Measurements from ENCODE around the gene UBXN11. TPM values are rescaled to one million over a fixed set of nuclear protein-coding genes. Genes with fewer than 3 reads are reported as not detected.

The UBXN11 gene
- polyA plus RNA-seq, 1 donor from 2014 or later, result 18.5 TPM

DNA sequence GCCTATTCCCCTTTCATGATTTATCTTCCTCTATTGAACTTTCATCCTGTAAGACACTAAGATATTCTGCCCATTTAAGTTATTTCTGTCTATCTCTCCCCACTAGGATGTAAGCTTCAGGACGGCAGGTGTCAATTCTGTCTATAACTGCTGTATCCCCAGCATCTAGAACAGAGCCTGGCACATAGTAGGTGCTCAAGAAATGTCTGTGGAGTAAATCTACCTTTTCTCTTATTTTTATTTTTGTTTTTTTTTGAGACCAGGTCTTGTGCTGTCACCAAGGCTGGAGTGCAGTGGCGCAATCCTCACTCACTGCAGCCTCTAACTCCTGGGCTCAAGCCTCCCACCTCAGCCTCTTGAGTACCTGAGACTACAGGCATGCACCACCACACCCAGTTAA lies 16.9 kb upstream of the UBXN11 start:
- H3K9ac ChIP-seq (ENCODE audit: low read length), result no peak overlapping the region
- no peaks in the 10 kb centered on the region for H3F3A ChIP-seq (ENCODE audit: insufficient read depth, low read length, poor library complexity, severe bottlenecking)
- no peaks in the 10 kb centered on the region for H4K20me1 ChIP-seq (ENCODE audit: insufficient read depth)
- no peak overlapping the region for H2AFZ ChIP-seq (ENCODE audit: low read depth, low read length)
- H3K9me2 ChIP-seq (ENCODE audit: insufficient read depth, low read length), result no peaks in the 10 kb centered on the region
- no peak overlapping the region for H3K4me2 ChIP-seq (ENCODE audit: low read length)
- TF ChIP-seq EZH2 (IDR thresholded peaks at IDR 0.05; ENCODE audit: borderline replicate concordance, insufficient read depth, low read length, poor library complexity, severe bottlenecking) (no peak), SMC3 (conservative IDR thresholded peaks at IDR 0.05; ENCODE audit: poor library complexity) (no peak), TAF1 (IDR thresholded peaks at IDR 0.05; ENCODE audit: low read depth) (no peak), MXI1 (conservative IDR thresholded peaks at IDR 0.05; ENCODE audit: poor library complexity, severe bottlenecking) (no peak), EP300 (conservative IDR thresholded peaks at IDR 0.05; ENCODE audit: poor library complexity, severe bottlenecking) (no peak), RAD21 (conservative IDR thresholded peaks at IDR 0.05) (no peak), POLR2AphosphoS5 (IDR thresholded peaks at IDR 0.05) (no peak)
- TF ChIP-seq, protein P1, sequence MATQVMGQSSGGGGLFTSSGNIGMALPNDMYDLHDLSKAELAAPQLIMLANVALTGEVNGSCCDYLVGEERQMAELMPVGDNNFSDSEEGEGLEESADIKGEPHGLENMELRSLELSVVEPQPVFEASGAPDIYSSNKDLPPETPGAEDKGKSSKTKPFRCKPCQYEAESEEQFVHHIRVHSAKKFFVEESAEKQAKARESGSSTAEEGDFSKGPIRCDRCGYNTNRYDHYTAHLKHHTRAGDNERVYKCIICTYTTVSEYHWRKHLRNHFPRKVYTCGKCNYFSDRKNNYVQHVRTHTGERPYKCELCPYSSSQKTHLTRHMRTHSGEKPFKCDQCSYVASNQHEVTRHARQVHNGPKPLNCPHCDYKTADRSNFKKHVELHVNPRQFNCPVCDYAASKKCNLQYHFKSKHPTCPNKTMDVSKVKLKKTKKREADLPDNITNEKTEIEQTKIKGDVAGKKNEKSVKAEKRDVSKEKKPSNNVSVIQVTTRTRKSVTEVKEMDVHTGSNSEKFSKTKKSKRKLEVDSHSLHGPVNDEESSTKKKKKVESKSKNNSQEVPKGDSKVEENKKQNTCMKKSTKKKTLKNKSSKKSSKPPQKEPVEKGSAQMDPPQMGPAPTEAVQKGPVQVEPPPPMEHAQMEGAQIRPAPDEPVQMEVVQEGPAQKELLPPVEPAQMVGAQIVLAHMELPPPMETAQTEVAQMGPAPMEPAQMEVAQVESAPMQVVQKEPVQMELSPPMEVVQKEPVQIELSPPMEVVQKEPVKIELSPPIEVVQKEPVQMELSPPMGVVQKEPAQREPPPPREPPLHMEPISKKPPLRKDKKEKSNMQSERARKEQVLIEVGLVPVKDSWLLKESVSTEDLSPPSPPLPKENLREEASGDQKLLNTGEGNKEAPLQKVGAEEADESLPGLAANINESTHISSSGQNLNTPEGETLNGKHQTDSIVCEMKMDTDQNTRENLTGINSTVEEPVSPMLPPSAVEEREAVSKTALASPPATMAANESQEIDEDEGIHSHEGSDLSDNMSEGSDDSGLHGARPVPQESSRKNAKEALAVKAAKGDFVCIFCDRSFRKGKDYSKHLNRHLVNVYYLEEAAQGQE (IDR thresholded peaks at IDR 0.05; ENCODE audit: borderline replicate concordance), result no peak
- TF ChIP-seq, protein P2, sequence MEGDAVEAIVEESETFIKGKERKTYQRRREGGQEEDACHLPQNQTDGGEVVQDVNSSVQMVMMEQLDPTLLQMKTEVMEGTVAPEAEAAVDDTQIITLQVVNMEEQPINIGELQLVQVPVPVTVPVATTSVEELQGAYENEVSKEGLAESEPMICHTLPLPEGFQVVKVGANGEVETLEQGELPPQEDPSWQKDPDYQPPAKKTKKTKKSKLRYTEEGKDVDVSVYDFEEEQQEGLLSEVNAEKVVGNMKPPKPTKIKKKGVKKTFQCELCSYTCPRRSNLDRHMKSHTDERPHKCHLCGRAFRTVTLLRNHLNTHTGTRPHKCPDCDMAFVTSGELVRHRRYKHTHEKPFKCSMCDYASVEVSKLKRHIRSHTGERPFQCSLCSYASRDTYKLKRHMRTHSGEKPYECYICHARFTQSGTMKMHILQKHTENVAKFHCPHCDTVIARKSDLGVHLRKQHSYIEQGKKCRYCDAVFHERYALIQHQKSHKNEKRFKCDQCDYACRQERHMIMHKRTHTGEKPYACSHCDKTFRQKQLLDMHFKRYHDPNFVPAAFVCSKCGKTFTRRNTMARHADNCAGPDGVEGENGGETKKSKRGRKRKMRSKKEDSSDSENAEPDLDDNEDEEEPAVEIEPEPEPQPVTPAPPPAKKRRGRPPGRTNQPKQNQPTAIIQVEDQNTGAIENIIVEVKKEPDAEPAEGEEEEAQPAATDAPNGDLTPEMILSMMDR (IDR thresholded peaks at IDR 0.05; ENCODE audit: poor library complexity, severe bottlenecking), result no peak
- H3K79me2 ChIP-seq (replicated peaks; ENCODE audit: insufficient read depth, low read length), result no peaks in the 10 kb centered on the region
- no peaks in the 10 kb centered on the region for H3K9me3 ChIP-seq (ENCODE audit: low read length)
- no peak overlapping the region for H3K4me3 ChIP-seq (ENCODE audit: low read length)
- H3K36me3 ChIP-seq (ENCODE audit: insufficient read depth, low read length), result no peaks in the 10 kb centered on the region
- no peak overlapping the region for H3K27ac ChIP-seq (ENCODE audit: low read length)
- H3K27me3 ChIP-seq (ENCODE audit: insufficient read depth, low read depth, low read length), result no peaks in the 10 kb centered on the region

DNA sequence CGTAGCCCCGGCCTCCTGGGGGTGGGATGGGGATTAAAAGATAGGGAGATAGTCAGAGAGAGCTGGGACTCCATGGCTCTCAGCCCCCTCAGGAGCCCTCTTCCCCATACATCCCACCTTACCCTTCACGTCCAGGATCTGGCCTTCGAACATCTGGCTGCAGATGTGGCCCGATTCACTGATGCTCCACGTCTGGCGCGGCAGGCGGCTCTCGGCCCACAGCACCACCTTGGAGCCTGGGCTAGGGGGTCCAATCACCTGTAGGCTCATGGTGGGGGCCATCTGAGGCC lies 15.6 kb upstream of the UBXN11 start:
- Histone ChIP-seq H4K20me1 (ENCODE audit: insufficient read depth) (no peaks in the 10 kb centered on the region), H3K27ac (ENCODE audit: low read length) (no peak overlapping the region), H3K4me2 (ENCODE audit: low read length) (no peak overlapping the region), H3K27me3 (ENCODE audit: insufficient read depth, low read depth, low read length) (no peaks in the 10 kb centered on the region), H3K36me3 (ENCODE audit: insufficient read depth, low read length) (no peaks in the 10 kb centered on the region), H3K79me2 (replicated peaks; ENCODE audit: insufficient read depth, low read length) (no peaks in the 10 kb centered on the region), H3K9me2 (ENCODE audit: insufficient read depth, low read length) (no peaks in the 10 kb centered on the region), H3K9me3 (ENCODE audit: low read length) (no peaks in the 10 kb centered on the region), H2AFZ (ENCODE audit: low read depth, low read length) (no peak overlapping the region), H3K9ac (ENCODE audit: low read length) (no peak overlapping the region), H3K4me3 (ENCODE audit: low read length) (no peak overlapping the region), H3F3A (ENCODE audit: insufficient read depth, low read length, poor library complexity, severe bottlenecking) (no peaks in the 10 kb centered on the region)
- TF ChIP-seq EZH2 (IDR thresholded peaks at IDR 0.05; ENCODE audit: borderline replicate concordance, insufficient read depth, low read length, poor library complexity, severe bottlenecking) (no peak), MXI1 (conservative IDR thresholded peaks at IDR 0.05; ENCODE audit: poor library complexity, severe bottlenecking) (no peak), SMC3 (conservative IDR thresholded peaks at IDR 0.05; ENCODE audit: poor library complexity) (no peak), POLR2AphosphoS5 (IDR thresholded peaks at IDR 0.05) (no peak), EP300 (conservative IDR thresholded peaks at IDR 0.05; ENCODE audit: poor library complexity, severe bottlenecking) (no peak), TAF1 (IDR thresholded peaks at IDR 0.05; ENCODE audit: low read depth) (no peak), RAD21 (conservative IDR thresholded peaks at IDR 0.05) (no peak)
- TF ChIP-seq, protein P1 (IDR thresholded peaks at IDR 0.05; ENCODE audit: borderline replicate concordance), result no peak
- TF ChIP-seq, protein P2 (IDR thresholded peaks at IDR 0.05; ENCODE audit: poor library complexity, severe bottlenecking), result no peak

All from neural cell (in vitro differentiated cells).